PC-3 (cell line): Measurements from ENCODE around the gene GLCE.
"Not testable (repeated sequence)": the region's sequence is repeated elsewhere in the genome, so short reads cannot be mapped to it uniquely, and the experiment has no call there.

Experiments used
- CTCF ChIP-seq: fragments of 300-600 bp; sonication (generic); conservative IDR thresholded peaks from 2 replicates; pipeline ENCODE4 v1.5.1; 2017; ENCODE audit warnings: antibody characterized with exemption, low read depth, mild to moderate bottlenecking, low read length
- EZH2 ChIP-seq: fragments of 300-600 bp; sonication (generic); IDR thresholded peaks from one replicate; pipeline ENCODE4 v1.6.1; 2017; ENCODE audit warnings: antibody characterized with exemption, mild to moderate bottlenecking, low read length; ENCODE audit not compliant: unreplicated experiment

DNA sequence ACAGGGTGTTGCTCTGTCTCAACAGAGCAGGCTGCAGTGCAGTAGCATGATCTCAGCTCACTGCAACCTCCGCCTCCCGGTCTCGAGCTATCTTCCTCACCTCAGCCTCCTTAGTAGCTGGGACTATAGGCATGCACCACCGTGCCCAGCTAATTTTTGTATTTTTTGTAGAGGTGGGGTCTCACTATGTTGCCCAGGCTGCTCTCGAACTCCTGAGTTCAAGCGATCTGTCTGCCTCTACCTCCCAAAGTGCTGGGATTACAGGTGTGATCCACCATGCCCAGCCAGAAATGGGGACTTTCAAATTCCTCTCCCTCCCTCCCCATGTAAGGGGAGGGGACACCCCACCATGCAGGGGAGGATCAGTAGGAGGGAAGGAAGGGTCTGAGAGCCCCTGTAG, 141.7 kb downstream of the GLCE start:
- not testable (repeated sequence) for TF ChIP-seq CTCF, EZH2
